CD4-positive, alpha-beta T cell (primary cell): ENCODE measurements around the gene WFIKKN2. TPM values are rescaled to one million over a fixed set of nuclear protein-coding genes. Genes with fewer than 3 reads are reported as not detected.
"Not testable (repeated sequence)": the region's sequence is repeated elsewhere in the genome, so short reads cannot be mapped to it uniquely, and the experiment has no call there.

ENCODE experiments used
- ATAC-seq: fragments of 200-7000 bp; cut with Tn5 transposase; one replicate; pipeline ENCODE4 v1.10.0; 2022; ENCODE audit warnings: mild to moderate bottlenecking; ENCODE audit not compliant: poor library complexity
- CTCF ChIA-PET: fragments of 350-600 bp; sonication (Branson Sonifier 250); formaldehyde crosslinking; loops from one replicate; lab custom pipeline; 2021; ENCODE audit warnings: antibody characterized with exemption, inconsistent platforms; lab: Charles Lee
- POLR2A ChIA-PET: fragments of 350-600 bp; sonication (Branson Sonifier 250); formaldehyde crosslinking; loops from one replicate; lab custom pipeline; 2021; ENCODE audit warnings: antibody characterized with exemption, inconsistent platforms; lab: Charles Lee
- DNase-seq, 14 experiments: peaks; one replicate each; pipeline ENCODE4 v3.0.0-alpha.2; 2013 to 2020; ENCODE audit warnings: mixed read lengths in 2 of 14
- H3K27ac ChIP-seq, 2 donors: one replicate each; pipeline versions ENCODE4 v1.5.1 to v1.7.0; 2013; ENCODE audit warnings: low read length in 2 of 2, low read depth in 1 of 2, mild to moderate bottlenecking in 1 of 2
- H3K27me3 ChIP-seq, 2 experiments: 1 replicate in 1 of 2; 2 replicates in 1 of 2; pipeline versions ENCODE4 v1.6.1 to v1.7.0; 2013; ENCODE audit warnings: low read length in 2 of 2, control low read depth in 1 of 2, mild to moderate bottlenecking in 1 of 2, moderate library complexity in 1 of 2; ENCODE audit not compliant: insufficient read depth in 2 of 2, control insufficient read depth in 1 of 2
- H3K36me3 ChIP-seq: one replicate; pipeline ENCODE4 v1.6.1; 2013; ENCODE audit warnings: low read length, control low read depth; ENCODE audit not compliant: insufficient read depth
- H3K4me1 ChIP-seq: one replicate; pipeline ENCODE4 v1.6.1; 2013; ENCODE audit warnings: low read length, control low read depth; ENCODE audit not compliant: insufficient read depth
- H3K4me3 ChIP-seq: one replicate; pipeline ENCODE4 v1.5.1; 2013; ENCODE audit warnings: mild to moderate bottlenecking, low read length, moderate library complexity
- H3K9me3 ChIP-seq, 2 experiments: 1 replicate in 1 of 2; 2 replicates in 1 of 2; pipeline versions ENCODE4 v1.6.1 to v1.7.0; 2013; ENCODE audit warnings: low read length in 2 of 2, mild to moderate bottlenecking in 2 of 2, control low read depth in 1 of 2, moderate library complexity in 1 of 2; ENCODE audit not compliant: control insufficient read depth in 1 of 2, insufficient read depth in 1 of 2
- H3K27ac Mint-ChIP-seq: one replicate; pipeline ENCODE4 v1.8.0; 2020; ENCODE audit warnings: mixed read lengths
- H3K27me3 Mint-ChIP-seq: one replicate; pipeline ENCODE4 v1.8.0; 2021; ENCODE audit warnings: mixed read lengths
- H3K36me3 Mint-ChIP-seq: one replicate; pipeline ENCODE4 v1.8.0; 2021; ENCODE audit warnings: low read depth, mixed read lengths
- H3K4me1 Mint-ChIP-seq: one replicate; pipeline ENCODE4 v1.8.0; 2021; ENCODE audit warnings: low read depth, mixed read lengths
- H3K4me3 Mint-ChIP-seq: one replicate; pipeline ENCODE4 v1.8.0; 2020; ENCODE audit warnings: mild to moderate bottlenecking, mixed read lengths
- H3K9me3 Mint-ChIP-seq: one replicate; pipeline ENCODE4 v1.8.0; 2020; ENCODE audit warnings: mixed read lengths
- intact Hi-C, 2 experiments: fragments of 100-400 bp; cut with DNase I in 1 of 2; cut with micrococcal nuclease in 1 of 2; formaldehyde crosslinking; loops; one replicate each; pipeline versions ENCODE4 v1.15.1 to v1.9.0; 2023 to 2025; cut with DNase I, micrococcal nuclease
- total RNA-seq, 174 experiments: library from RNA in 2 of 174; stranded (reverse) in 2 of 174; gene quantifications; one replicate each; pipeline ENCODE4 v1.2.3 and lab custom pipeline; 2021 to 2026
- TF ChIP-seq, protein P1 (sequence below): fragments of 200-600 bp; IDR thresholded peaks from one replicate; pipeline ENCODE4 v1.8.0; 2022; ENCODE audit warnings: antibody characterized with exemption, mild to moderate bottlenecking

The WFIKKN2 gene
- total RNA-seq, 2 experiments from 2014 or later: not detected

DNA sequence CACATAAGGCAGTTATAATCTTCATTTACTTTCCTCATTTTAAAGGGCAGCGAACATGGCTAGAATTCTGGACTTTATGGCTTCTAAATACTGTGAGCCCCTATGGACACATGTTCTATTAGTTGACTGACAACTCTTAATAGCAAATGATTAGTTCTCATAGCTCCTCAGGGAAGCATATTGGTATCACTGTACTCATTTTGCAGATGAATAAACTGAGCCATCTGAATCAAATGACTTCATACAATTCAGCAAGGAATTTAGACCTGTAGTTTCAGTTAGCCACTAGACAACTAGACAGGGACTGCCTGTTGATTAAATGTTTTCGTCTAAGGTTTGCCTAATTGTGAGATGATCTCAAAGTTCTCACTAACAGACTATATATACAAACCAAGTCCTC, 21.0 kb downstream of the WFIKKN2 start:
- intact Hi-C loops: no loop called here
- Mint-ChIP-seq H3K9me3 (no peaks in the 10 kb centered on the region), H3K4me3 (no peak overlapping the region), H3K27me3 (no peaks in the 10 kb centered on the region), H3K27ac (no peak overlapping the region), H3K36me3 (peaks cover 11% of the 10 kb centered on the region), H3K4me1 (peaks cover 36% of the 10 kb centered on the region)
- ChIA-PET CTCF (interaction anchor here (1.0 to 1.3 kb wide), 2 partner anchors 73 to 74 kb away, joined by 3 read pairs; no protein-coding TSS in a partner anchor), POLR2A (interaction anchor here (1.5 to 3.5 kb wide), 3 partner anchors 9 to 63 kb away, joined by 3 to 24 read pairs (median 5); partner anchors contain the start of gene TOB1)
- no peak overlapping the region for H3K27ac ChIP-seq
- no peaks in the 10 kb centered on the region for H3K27me3 ChIP-seq
- H3K36me3 ChIP-seq: peaks cover 7% of the 10 kb centered on the region
- TF ChIP-seq, protein P1, sequence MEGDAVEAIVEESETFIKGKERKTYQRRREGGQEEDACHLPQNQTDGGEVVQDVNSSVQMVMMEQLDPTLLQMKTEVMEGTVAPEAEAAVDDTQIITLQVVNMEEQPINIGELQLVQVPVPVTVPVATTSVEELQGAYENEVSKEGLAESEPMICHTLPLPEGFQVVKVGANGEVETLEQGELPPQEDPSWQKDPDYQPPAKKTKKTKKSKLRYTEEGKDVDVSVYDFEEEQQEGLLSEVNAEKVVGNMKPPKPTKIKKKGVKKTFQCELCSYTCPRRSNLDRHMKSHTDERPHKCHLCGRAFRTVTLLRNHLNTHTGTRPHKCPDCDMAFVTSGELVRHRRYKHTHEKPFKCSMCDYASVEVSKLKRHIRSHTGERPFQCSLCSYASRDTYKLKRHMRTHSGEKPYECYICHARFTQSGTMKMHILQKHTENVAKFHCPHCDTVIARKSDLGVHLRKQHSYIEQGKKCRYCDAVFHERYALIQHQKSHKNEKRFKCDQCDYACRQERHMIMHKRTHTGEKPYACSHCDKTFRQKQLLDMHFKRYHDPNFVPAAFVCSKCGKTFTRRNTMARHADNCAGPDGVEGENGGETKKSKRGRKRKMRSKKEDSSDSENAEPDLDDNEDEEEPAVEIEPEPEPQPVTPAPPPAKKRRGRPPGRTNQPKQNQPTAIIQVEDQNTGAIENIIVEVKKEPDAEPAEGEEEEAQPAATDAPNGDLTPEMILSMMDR: no peak
- peaks cover 12% of the 10 kb centered on the region for H3K4me1 ChIP-seq
- no peaks in the 10 kb centered on the region for H3K9me3 ChIP-seq
- no peak overlapping the region for H3K4me3 ChIP-seq
- DNase-seq: no peak
- ATAC-seq: no peak

DNA sequence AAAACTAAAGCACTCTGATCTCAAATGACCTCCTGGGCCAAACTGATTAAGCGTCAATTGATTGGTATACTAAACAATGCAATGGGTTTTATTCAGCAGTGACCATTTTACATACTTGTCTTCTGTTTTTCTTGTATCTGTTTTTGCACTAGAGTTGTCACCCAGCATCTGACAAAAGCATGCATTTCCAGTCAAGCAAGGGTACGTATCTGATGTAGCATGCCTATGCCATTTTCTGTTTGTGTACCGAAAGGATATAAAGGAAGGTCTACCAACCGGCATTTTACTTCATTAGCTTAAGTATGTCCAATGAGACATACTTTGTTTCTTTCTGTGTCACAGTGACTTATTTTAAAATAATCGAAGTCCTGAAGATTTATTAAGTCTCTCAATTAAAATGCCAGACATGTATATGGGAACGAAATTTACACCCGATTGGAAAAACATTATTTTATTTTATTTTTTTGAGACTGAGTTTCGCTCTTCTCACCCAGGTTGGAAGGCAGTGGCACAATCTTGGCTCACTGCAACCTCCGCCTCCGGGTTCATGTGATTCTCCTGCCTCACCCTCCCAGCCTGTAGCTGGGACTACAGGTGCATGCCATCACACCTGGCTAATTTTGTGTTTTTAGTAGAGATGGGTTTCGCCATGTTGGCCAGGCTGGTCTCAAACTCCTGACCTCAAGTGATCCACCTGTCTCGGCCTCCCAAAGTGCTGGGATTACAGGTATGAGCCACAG, 23.3 kb downstream of the WFIKKN2 start:
- Mint-ChIP-seq H3K4me1 (peaks cover 31% of the 10 kb centered on the region), H3K4me3 (no peak overlapping the region)
- intact Hi-C loops: no loop called here

DNA sequence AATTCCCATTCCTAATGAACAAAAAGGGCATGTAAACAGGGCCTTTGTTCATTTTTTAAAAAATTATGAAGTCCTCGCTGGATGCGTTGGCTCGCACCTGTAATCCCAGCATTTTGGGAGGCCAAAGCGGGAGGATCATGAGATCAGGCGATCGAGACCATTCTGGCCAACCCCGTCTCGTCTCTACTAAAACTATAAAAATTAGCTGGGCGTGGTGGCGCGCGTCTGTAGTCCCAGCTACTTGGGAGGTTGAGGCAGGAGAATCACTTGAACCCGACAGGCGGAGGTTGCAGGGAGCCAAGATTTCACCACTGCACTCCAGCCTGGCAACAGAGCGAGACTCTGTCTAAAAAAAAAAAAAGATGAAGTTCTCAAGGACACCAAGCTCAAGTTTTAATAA, 24.3 kb downstream of the WFIKKN2 start:
- peaks cover 40% of the 10 kb centered on the region for H3K36me3 Mint-ChIP-seq
- intact Hi-C loops: loop anchor here in 1 of 2 experiments (5.0 to 10.0 kb wide), 2 partner anchors 293 to 395 kb away; partner anchors contain the start of gene NME1
- CTCF ChIA-PET: interaction anchor here (1.2 to 1.3 kb wide), 2 partner anchors 76 to 97 kb away, joined by 3 read pairs; no protein-coding TSS in a partner anchor

More for the DNA sequence above, 23.3 kb downstream of the WFIKKN2 start:
- Histone ChIP-seq H3K27me3 (no peaks in the 10 kb centered on the region), H3K4me3 (no peak overlapping the region), H3K36me3 (peaks cover 28% of the 10 kb centered on the region), H3K27ac (no peak overlapping the region), H3K4me1 (peaks cover 8% of the 10 kb centered on the region), H3K9me3 (no peaks in the 10 kb centered on the region)
- peaks cover 29% of the 10 kb centered on the region for H3K36me3 Mint-ChIP-seq
- ATAC-seq (no peak), DNase-seq (no peak)
- ChIA-PET POLR2A (interaction anchor here (1.2 to 3.5 kb wide), 2 partner anchors 7 to 13 kb away, joined by 3 to 24 read pairs; partner anchors contain the start of gene TOB1), CTCF (interaction anchor here (1.3 kb wide), 1 partner anchor 75 kb away, joined by 3 read pairs; no protein-coding TSS in a partner anchor)
- TF ChIP-seq, protein P1: no peak
- H3K9me3 Mint-ChIP-seq: no peaks in the 10 kb centered on the region
- no peaks in the 10 kb centered on the region for H3K27me3 Mint-ChIP-seq
- H3K27ac Mint-ChIP-seq: no peak overlapping the region

More for the DNA sequence above, 24.3 kb downstream of the WFIKKN2 start:
- H3K27ac ChIP-seq, ATAC-seq, H3K4me3 Mint-ChIP-seq, H3K9me3 ChIP-seq, H3K9me3 Mint-ChIP-seq, H3K27me3 Mint-ChIP-seq, H3K27ac Mint-ChIP-seq, DNase-seq, H3K4me3 ChIP-seq, H3K27me3 ChIP-seq: not testable (repeated sequence)
- POLR2A ChIA-PET: interaction anchor here (0.7 to 1.2 kb wide), 3 partner anchors 11 to 51 kb away, joined by 3 read pairs; no protein-coding TSS in a partner anchor
- peaks cover 36% of the 10 kb centered on the region for H3K4me1 Mint-ChIP-seq
- H3K4me1 ChIP-seq: peaks cover 10% of the 10 kb centered on the region
- H3K36me3 ChIP-seq: peaks cover 32% of the 10 kb centered on the region
